PC-9 (cell line): ENCODE results near the gene EIF2S3. TPM values are rescaled to one million over a fixed set of nuclear protein-coding genes. Genes with fewer than 3 reads are reported as not detected.
A peak's percentile ranks its signal among the peaks of the same experiment; 100 is the strongest.

Experiments
- BruUV-seq: library from RNA; stranded (reverse); fragments of 400-500 nt; replicated peaks from 2 replicates; lab custom pipeline; 2021; lab: Mats Ljungman, UMichigan
- CTCF ChIA-PET: fragments of 300-600 bp; sonication (Branson Sonifier 250); formaldehyde crosslinking; loops from one replicate; lab custom pipeline; 2022; ENCODE audit warnings: antibody characterized with exemption; lab: Charles Lee
- POLR2A ChIA-PET: fragments of 300-600 bp; sonication (Branson Sonifier 250); formaldehyde crosslinking; loops from one replicate; lab custom pipeline; 2022; ENCODE audit warnings: antibody characterized with exemption; ENCODE audit not compliant: unreplicated experiment; lab: Charles Lee
- DNase-seq, 2 experiments: peaks; one replicate each; pipeline versions ENCODE4 v3.0.0 to v3.0.0-alpha.2; 2015 to 2022; ENCODE audit warnings: mixed read lengths in 1 of 2
- H2AFZ ChIP-seq: fragments of 200-600 bp; sonication (generic); 2 replicates; pipeline ENCODE4 v1.8.1; 2017; ENCODE audit warnings: antibody characterized with exemption
- H3F3A ChIP-seq: fragments of 200-600 bp; sonication (generic); 2 replicates; pipeline ENCODE4 v1.8.1; 2017; ENCODE audit warnings: antibody characterized with exemption, mild to moderate bottlenecking, low read depth; ENCODE audit not compliant: insufficient read depth
- H3K27ac ChIP-seq: fragments of 200-600 bp; sonication (generic); 2 replicates; pipeline ENCODE4 v1.6.1; 2016; ENCODE audit warnings: mixed run types
- H3K27me3 ChIP-seq: fragments of 200-600 bp; sonication (generic); 2 replicates; pipeline ENCODE4 v1.6.1; 2016; ENCODE audit warnings: low read depth, mixed run types; ENCODE audit not compliant: insufficient read depth
- H3K36me3 ChIP-seq: fragments of 200-600 bp; sonication (generic); 2 replicates; pipeline ENCODE4 v1.6.1; 2016; ENCODE audit warnings: low read depth, mixed run types
- H3K4me1 ChIP-seq: fragments of 200-600 bp; sonication (generic); replicated peaks from 2 replicates; pipeline ENCODE4 v1.6.1; 2016; ENCODE audit warnings: mixed run types; ENCODE audit not compliant: insufficient read depth
- H3K4me2 ChIP-seq: fragments of 200-600 bp; sonication (generic); 2 replicates; pipeline ENCODE4 v1.6.1; 2017; ENCODE audit warnings: mixed run types
- H3K4me3 ChIP-seq: fragments of 200-600 bp; sonication (generic); 2 replicates; pipeline ENCODE4 v1.6.1; 2016; ENCODE audit warnings: mixed run types
- H3K79me2 ChIP-seq: fragments of 200-600 bp; sonication (generic); 2 replicates; pipeline ENCODE4 v1.6.1; 2017; ENCODE audit warnings: low read depth, mixed run types
- H3K9me2 ChIP-seq: fragments of 200-600 bp; sonication (generic); 2 replicates; pipeline ENCODE4 v1.8.1; 2017; ENCODE audit warnings: mild to moderate bottlenecking; ENCODE audit not compliant: insufficient read depth
- H3K9me3 ChIP-seq: fragments of 200-600 bp; sonication (generic); 2 replicates; pipeline ENCODE4 v1.8.1; 2016; ENCODE audit warnings: low read depth; ENCODE audit not compliant: insufficient read depth
- H4K20me1 ChIP-seq: fragments of 200-600 bp; sonication (generic); 2 replicates; pipeline ENCODE4 v1.8.1; 2017; ENCODE audit not compliant: insufficient read depth
- EZH2 ChIP-seq: fragments of 200-600 bp; sonication (generic); IDR thresholded peaks from 2 replicates; pipeline ENCODE4 v1.8.0; 2017; ENCODE audit warnings: antibody characterized with exemption, low read depth
- intact Hi-C: fragments of 100-400 bp; cut with micrococcal nuclease; formaldehyde crosslinking; loops from one replicate; pipeline ENCODE4 v1.10.0; 2022; ENCODE audit not compliant: unreplicated experiment
- total RNA-seq: library from RNA; stranded (reverse); gene quantifications from 2 replicates; pipeline ENCODE4 v1.2.3, GENCODE V29; 2021
- TF ChIP-seq, protein P1 (sequence below): fragments of 200-600 bp; sonication (generic); conservative IDR thresholded peaks from 2 replicates; pipeline ENCODE4 v1.6.1; 2017; ENCODE audit warnings: mixed run types, antibody characterized with exemption, mild to moderate bottlenecking, moderate library complexity

EIF2S3 gene
- total RNA-seq, 1 experiment from 2014 or later = 252 TPM

GRCh38 chrX:24025741-24026403, 28.9 kb upstream of the EIF2S3 start:
- Histone ChIP-seq H3K4me1 (peaks cover 10% of the 10 kb centered on the region; the same call in 1 of the 2 replicates), H3K27me3 (no peaks in the 10 kb centered on the region), H2AFZ (peak overlapping the region; percentile 82; the same call in 1 of the 2 replicates), H3K27ac (peak overlapping the region; percentile 96), H3K4me3 (peak overlapping the region; percentile 82), H3K79me2 (peaks cover 30% of the 10 kb centered on the region), H3K9me2 (no peaks in the 10 kb centered on the region), H3F3A (no peaks in the 10 kb centered on the region; the same call in 1 of the 2 replicates), H3K4me2 (peak overlapping the region; percentile 94), H3K36me3 (no peaks in the 10 kb centered on the region), H3K9me3 (no peaks in the 10 kb centered on the region), H4K20me1 (no peaks in the 10 kb centered on the region)
- ChIA-PET CTCF (interaction anchor here (1.2 to 2.0 kb wide), 2 partner anchors 26 to 28 kb away, joined by 3 to 20 read pairs; no protein-coding TSS in a partner anchor), POLR2A (no interaction called here)
- peak in 1 of 2 experiments; percentile 50 for DNase-seq
- BruUV-seq = TSS peak; percentile 87
- TF ChIP-seq, protein P1, sequence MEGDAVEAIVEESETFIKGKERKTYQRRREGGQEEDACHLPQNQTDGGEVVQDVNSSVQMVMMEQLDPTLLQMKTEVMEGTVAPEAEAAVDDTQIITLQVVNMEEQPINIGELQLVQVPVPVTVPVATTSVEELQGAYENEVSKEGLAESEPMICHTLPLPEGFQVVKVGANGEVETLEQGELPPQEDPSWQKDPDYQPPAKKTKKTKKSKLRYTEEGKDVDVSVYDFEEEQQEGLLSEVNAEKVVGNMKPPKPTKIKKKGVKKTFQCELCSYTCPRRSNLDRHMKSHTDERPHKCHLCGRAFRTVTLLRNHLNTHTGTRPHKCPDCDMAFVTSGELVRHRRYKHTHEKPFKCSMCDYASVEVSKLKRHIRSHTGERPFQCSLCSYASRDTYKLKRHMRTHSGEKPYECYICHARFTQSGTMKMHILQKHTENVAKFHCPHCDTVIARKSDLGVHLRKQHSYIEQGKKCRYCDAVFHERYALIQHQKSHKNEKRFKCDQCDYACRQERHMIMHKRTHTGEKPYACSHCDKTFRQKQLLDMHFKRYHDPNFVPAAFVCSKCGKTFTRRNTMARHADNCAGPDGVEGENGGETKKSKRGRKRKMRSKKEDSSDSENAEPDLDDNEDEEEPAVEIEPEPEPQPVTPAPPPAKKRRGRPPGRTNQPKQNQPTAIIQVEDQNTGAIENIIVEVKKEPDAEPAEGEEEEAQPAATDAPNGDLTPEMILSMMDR = no peak
- TF ChIP-seq EZH2 = no peak
- intact Hi-C loops = loop anchor here (1.0 to 5.0 kb wide), 3 partner anchors 28 to 126 kb away; partner anchors contain the start of genes CXorf58 and EIF2S3

DNA sequence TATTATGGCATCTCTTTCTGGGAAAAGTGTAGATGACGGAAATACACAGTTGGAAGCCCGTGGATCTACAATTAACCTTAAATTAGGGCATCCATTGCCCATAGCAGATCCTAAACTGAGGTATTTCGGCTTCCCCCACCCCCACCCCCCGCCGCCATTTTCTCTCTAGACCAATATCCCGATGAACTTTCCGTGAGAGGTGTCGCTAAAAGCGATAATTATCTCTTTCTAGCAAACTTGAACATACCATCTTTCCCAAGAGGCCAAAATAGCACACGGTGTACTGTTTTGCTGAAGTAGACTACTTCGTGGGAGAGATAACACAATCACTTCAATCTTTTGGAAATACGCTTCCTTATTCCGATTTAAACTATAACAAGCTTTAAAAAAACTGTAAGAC, 28.3 kb upstream of the EIF2S3 start:
- Histone ChIP-seq H3K36me3 (no peaks in the 10 kb centered on the region), H3K4me3 (peak overlapping the region; percentile 82), H3K27me3 (no peaks in the 10 kb centered on the region), H4K20me1 (no peaks in the 10 kb centered on the region), H3K9me3 (no peaks in the 10 kb centered on the region), H3K79me2 (peaks cover 24% of the 10 kb centered on the region), H3F3A (no peaks in the 10 kb centered on the region; the same call in 1 of the 2 replicates), H2AFZ (peak overlapping the region; percentile 82), H3K4me2 (peak overlapping the region; percentile 94), H3K4me1 (peaks cover 10% of the 10 kb centered on the region; the same call in 1 of the 2 replicates), H3K9me2 (no peaks in the 10 kb centered on the region), H3K27ac (peak overlapping the region; percentile 96)
- TF ChIP-seq, protein P1 = no peak
- no peak for TF ChIP-seq EZH2
- intact Hi-C loops = loop anchor here (5.0 kb wide), 1 partner anchor 126 kb away; no protein-coding TSS in a partner anchor
- no peak for DNase-seq
- ChIA-PET CTCF (interaction anchor here (0.6 to 2.0 kb wide), 3 partner anchors 26 to 126 kb away, joined by 3 to 20 read pairs (median 11); no protein-coding TSS in a partner anchor), POLR2A (interaction anchor here (0.6 to 1.0 kb wide), 2 partner anchors 28 to 245 kb away, joined by 5 to 10 read pairs; partner anchors contain the start of gene EIF2S3)
- no TSS peak for BruUV-seq

- Histone ChIP-seq H3K9me2 (no peaks in the 10 kb centered on the region), H3K4me2 (peak within 1 kb of the TSS; percentile 94), H3K36me3 (no peaks in the 10 kb centered on the region), H3K4me3 (peak within 1 kb of the TSS; percentile 82), H3K4me1 (peaks cover 10% of the 10 kb centered on the region; the same call in 1 of the 2 replicates), H2AFZ (peak within 1 kb of the TSS; percentile 82), H3F3A (no peaks in the 10 kb centered on the region; the same call in 1 of the 2 replicates), H4K20me1 (no peaks in the 10 kb centered on the region), H3K27ac (peak within 1 kb of the TSS; percentile 96), H3K79me2 (peaks cover 24% of the 10 kb centered on the region), H3K27me3 (no peaks in the 10 kb centered on the region), H3K9me3 (no peaks in the 10 kb centered on the region)
- POLR2A ChIA-PET = interaction anchor here (0.6 to 1.0 kb wide), 2 partner anchors 27 to 246 kb away, joined by 5 to 10 read pairs; partner anchors contain the start of gene EIF2S3
- BruUV-seq = no TSS peak
- intact Hi-C loops = loop anchor here (5.0 kb wide), 1 partner anchor 125 kb away; no protein-coding TSS in a partner anchor
- no peak for DNase-seq
- TF ChIP-seq, protein P1 = no peak
- no peak for TF ChIP-seq EZH2
- CTCF ChIA-PET = interaction anchor here (0.6 to 0.7 kb wide), 3 partner anchors 126 to 316 kb away, joined by 3 to 11 read pairs (median 4); no protein-coding TSS in a partner anchor
These were observed 27.7 kb upstream of the EIF2S3 start, which contains the start of gene KLHL15 for GRCh38 chrX:24027086-24027485. KLHL15 (minus strand) TSS chrX:24027186; CDS start chrX:24006693, 20,493 bp downstream.
